GM12878 (cell line): Measurements from ENCODE around the gene WDFY4. TPM values are rescaled to one million over a fixed set of nuclear protein-coding genes. Genes with fewer than 3 reads are reported as not detected.

ENCODE experiments used
- ATAC-seq: fragments of 200-7000 bp; cut with Tn5 transposase; 3 replicates; pipeline ENCODE4 v1.9.1; 2020; ENCODE audit warnings: mild to moderate bottlenecking, moderate library complexity
- BruUV-seq: library from RNA; stranded (reverse); fragments of 400-500 nt; replicated peaks from 2 replicates; lab custom pipeline; 2021; lab: Mats Ljungman, UMichigan
- CTCF ChIA-PET: fragments of 300-600 bp; sonication (Branson Sonifier 250); formaldehyde crosslinking; extraction: SDS; loops from one replicate; lab custom pipeline; 2021; ENCODE audit warnings: inconsistent platforms; lab: Yijun Ruan, JAX
- POLR2A ChIA-PET: fragments of 350-600 bp; formaldehyde crosslinking; extraction: SDS; loops from one replicate; lab custom pipeline; 2021; ENCODE audit warnings: inconsistent platforms; lab: Charles Lee
- RAD21 ChIA-PET: fragments of 300-600 bp; sonication (Branson Sonifier 250); formaldehyde crosslinking; loops from one replicate; lab custom pipeline; 2023; ENCODE audit warnings: antibody characterized with exemption; ENCODE audit not compliant: unreplicated experiment; lab: Charles Lee
- SMC1A ChIA-PET: fragments of 300-600 bp; sonication (Branson Sonifier 250); formaldehyde crosslinking; loops from one replicate; lab custom pipeline; 2023; ENCODE audit not compliant: unreplicated experiment, uncharacterized antibody; lab: Charles Lee
- DNase-seq: peaks from one replicate; pipeline ENCODE4 v3.0.0-alpha.2; 2011; ENCODE audit warnings: low read depth, low spot score
- FAIRE-seq: peaks from 3 replicates; lab custom pipeline; 2011; peaks lifted over from hg19 to GRCh38; lab: Jason Lieb, UNC
- H2AFZ ChIP-seq: 2 replicates; pipeline ENCODE4 v1.6.0; 2011; ENCODE audit warnings: low read depth, low read length, control low read depth; ENCODE audit not compliant: control insufficient read depth
- H3K27ac ChIP-seq: 2 replicates; pipeline ENCODE4 v1.5.1; 2011; ENCODE audit warnings: control low read depth; ENCODE audit not compliant: control insufficient read depth, insufficient read depth
- H3K27me3 ChIP-seq, 2 experiments: replicated peaks in 1 of 2; 2 replicates each; pipeline versions ENCODE4 v1.6.0 to v1.6.1; 2011; ENCODE audit warnings: low read length in 1 of 2; ENCODE audit not compliant: control insufficient read depth in 2 of 2, insufficient read depth in 2 of 2
- H3K36me3 ChIP-seq, 2 experiments: 2 replicates each; pipeline ENCODE4 v1.5.1; 2011; ENCODE audit warnings: low read length in 1 of 2; ENCODE audit not compliant: control insufficient read depth in 2 of 2, insufficient read depth in 2 of 2
- H3K4me1 ChIP-seq: 2 replicates; pipeline ENCODE4 v1.6.1; 2011; ENCODE audit warnings: mild to moderate bottlenecking, low read length, moderate library complexity, mixed read lengths; ENCODE audit not compliant: control insufficient read depth, insufficient read depth
- H3K4me2 ChIP-seq: 2 replicates; pipeline ENCODE4 v1.6.0; 2011; ENCODE audit warnings: control low read depth; ENCODE audit not compliant: control insufficient read depth, insufficient read depth
- H3K4me3 ChIP-seq: fragments of 200-600 bp; sonication (generic); 2 replicates; pipeline ENCODE4 v1.5.1; 2016
- H3K79me2 ChIP-seq: 2 replicates; pipeline ENCODE4 v1.6.0; 2011; ENCODE audit warnings: low read length; ENCODE audit not compliant: control insufficient read depth, insufficient read depth
- H3K9ac ChIP-seq: 2 replicates; pipeline ENCODE4 v1.8.0; 2011; ENCODE audit warnings: low read length, control low read depth, mixed read lengths; ENCODE audit not compliant: control insufficient read depth, insufficient read depth
- H3K9me3 ChIP-seq: replicated peaks from 3 replicates; pipeline ENCODE4 v1.5.1; 2011; ENCODE audit warnings: mild to moderate bottlenecking, low read length; ENCODE audit not compliant: control insufficient read depth, insufficient read depth
- H4K20me1 ChIP-seq: 2 replicates; pipeline ENCODE4 v1.6.0; 2011; ENCODE audit not compliant: control insufficient read depth, insufficient read depth
- CREM ChIP-seq: IDR thresholded peaks from 2 replicates; pipeline ENCODE4 v1.6.1; 2014; ENCODE audit warnings: antibody characterized with exemption, low read depth
- EED ChIP-seq: sonication (generic); IDR thresholded peaks from 2 replicates; pipeline ENCODE4 v1.6.1; 2016; ENCODE audit warnings: antibody characterized with exemption, low read depth
- EP300 ChIP-seq, 2 experiments: fragments of 150-350 bp in 1 of 2; IDR thresholded peaks; 2 replicates each; pipeline ENCODE4 v1.6.1; 2011 to 2012; ENCODE audit warnings: low read depth in 2 of 2, low read length in 2 of 2, borderline replicate concordance in 1 of 2, improper control_type of control experiment in 1 of 2, inconsistent platforms in 1 of 2; ENCODE audit not compliant: control insufficient read depth in 1 of 2
- FOXM1 ChIP-seq: IDR thresholded peaks from 2 replicates; pipeline ENCODE4 v1.6.1; 2012; ENCODE audit warnings: low read depth, mild to moderate bottlenecking, inconsistent platforms, low read length, moderate library complexity
- GATAD2B ChIP-seq: fragments of 450-650 bp; conservative IDR thresholded peaks from 2 replicates; pipeline ENCODE4 v1.6.1; 2017; ENCODE audit warnings: low read depth, mild to moderate bottlenecking, moderate library complexity
- IKZF2 ChIP-seq, 2 experiments: fragments of 450-650 bp; IDR thresholded peaks; 2 replicates each; pipeline ENCODE4 v1.6.1; 2017; ENCODE audit warnings: mild to moderate bottlenecking in 2 of 2, moderate library complexity in 2 of 2
- IRF4 ChIP-seq: IDR thresholded peaks from 2 replicates; pipeline ENCODE4 v1.6.1; 2011; ENCODE audit warnings: low read depth, low read length
- MEF2A ChIP-seq: IDR thresholded peaks from 2 replicates; pipeline ENCODE4 v1.6.1; 2011; ENCODE audit warnings: low read depth, mild to moderate bottlenecking, low read length, moderate library complexity; ENCODE audit not compliant: insufficient read depth
- MEF2B ChIP-seq: fragments of 450-650 bp; IDR thresholded peaks from 2 replicates; pipeline ENCODE4 v1.6.1; 2018; ENCODE audit warnings: mild to moderate bottlenecking, moderate library complexity; ENCODE audit not compliant: partially characterized antibody, poor library complexity, severe bottlenecking
- MTA2 ChIP-seq: fragments of 450-650 bp; IDR thresholded peaks from 2 replicates; pipeline ENCODE4 v1.6.1; 2016; ENCODE audit warnings: low read depth, mild to moderate bottlenecking, moderate library complexity
- NFYA ChIP-seq: IDR thresholded peaks from 2 replicates; pipeline ENCODE4 v1.6.1; 2011; ENCODE audit warnings: low read depth, mild to moderate bottlenecking, low read length, improper control_type of control experiment, borderline replicate concordance
- NR2C1 ChIP-seq: fragments of 450-650 bp; IDR thresholded peaks from 2 replicates; pipeline ENCODE4 v1.6.1; 2017; ENCODE audit warnings: antibody characterized with exemption, mild to moderate bottlenecking, moderate library complexity
- RBBP5 ChIP-seq: fragments of 200-600 bp; sonication (generic); conservative IDR thresholded peaks from 2 replicates; pipeline ENCODE4 v1.6.1; 2016
- RUNX3 ChIP-seq: IDR thresholded peaks from 2 replicates; pipeline ENCODE4 v1.6.1; 2012; ENCODE audit warnings: low read length, inconsistent platforms
- SPI1 ChIP-seq: IDR thresholded peaks from 2 replicates; pipeline ENCODE4 v1.6.1; 2011; ENCODE audit warnings: low read depth, mild to moderate bottlenecking, low read length, moderate library complexity, borderline replicate concordance; ENCODE audit not compliant: insufficient read depth
- SUPT20H ChIP-seq: IDR thresholded peaks from 2 replicates; pipeline ENCODE4 v1.6.1; 2011; ENCODE audit warnings: low read depth, mild to moderate bottlenecking, low read length, moderate library complexity, borderline replicate concordance; ENCODE audit not compliant: control insufficient read depth
- SUZ12 ChIP-seq: fragments of 200-600 bp; sonication (generic); IDR thresholded peaks from one replicate; pipeline ENCODE4 v1.6.1; 2018; ENCODE audit warnings: antibody characterized with exemption, mild to moderate bottlenecking; ENCODE audit not compliant: unreplicated experiment
- ZZZ3 ChIP-seq: IDR thresholded peaks from 2 replicates; pipeline ENCODE4 v1.6.1; 2011; ENCODE audit warnings: low read depth; ENCODE audit not compliant: control insufficient read depth, insufficient read length
- WGBS: methylation state at CpG from one replicate; pipeline ENCODE4 v1.1.6; 2016; ENCODE audit warnings: low lambda C conversion rate; ENCODE audit not compliant: insufficient replicate concordance, insufficient coverage; ENCODE audit errors: missing lambda C conversion rate; 5-methylcytosine and 5-hydroxymethylcytosine counted together
- in situ Hi-C: fragments of 300-500 bp; cut with MboI; formaldehyde crosslinking; loops from 9 replicates; pipeline ENCODE4 v1.14.3; 2018; ENCODE audit warnings: mixed read lengths
- intact Hi-C: fragments of 100-400 bp; cut with micrococcal nuclease; formaldehyde crosslinking; loops from one replicate; pipeline ENCODE4 v1.14.2; 2022; ENCODE audit not compliant: unreplicated experiment
- polyA plus RNA-seq, 11 experiments: library from polyadenylated mRNA; depleted of rRNA in 4 of 11; unstranded in 6 of 11; stranded (reverse) in 5 of 11; fragments of >200 nt; fragmentation: Nextera tagmentation in 4 of 11; fragmentation: Illumina TruSeq in 1 of 11; extraction: Ambion mirVana in 4 of 11; extraction: Trizol in 1 of 11; gene quantifications; 1 replicate in 1 of 11; 2 replicates in 10 of 11; pipeline versions ENCODE4 v1.2.1 to v1.2.3, GENCODE V29; 2011 to 2016; ENCODE audit warnings: inconsistent platforms in 2 of 11, missing spikeins in 2 of 11, low read depth in 1 of 11
- total RNA-seq, 4 experiments: library from RNA; depleted of rRNA in 3 of 4; stranded (reverse); fragments of >200 nt in 3 of 4; fragmentation: Illumina TruSeq in 1 of 4; extraction: Trizol in 1 of 4; gene quantifications; 2 replicates each; pipeline versions ENCODE4 v1.2.1 to v1.2.3, GENCODE V29; 2013 to 2021
- TF ChIP-seq, protein P1 (sequence below): fragments of 450-650 bp; formaldehyde crosslinking; IDR thresholded peaks from 2 replicates; pipeline ENCODE4 v1.4.0; 2020; ENCODE audit warnings: mild to moderate bottlenecking, moderate library complexity

WDFY4 gene
- total and polyA plus RNA-seq, 10 of the 15 experiments (the other 5 are each of a cell fraction or from before 2014, with no cell fraction given), result 13.5 to 132 (median 47.3) TPM

DNA sequence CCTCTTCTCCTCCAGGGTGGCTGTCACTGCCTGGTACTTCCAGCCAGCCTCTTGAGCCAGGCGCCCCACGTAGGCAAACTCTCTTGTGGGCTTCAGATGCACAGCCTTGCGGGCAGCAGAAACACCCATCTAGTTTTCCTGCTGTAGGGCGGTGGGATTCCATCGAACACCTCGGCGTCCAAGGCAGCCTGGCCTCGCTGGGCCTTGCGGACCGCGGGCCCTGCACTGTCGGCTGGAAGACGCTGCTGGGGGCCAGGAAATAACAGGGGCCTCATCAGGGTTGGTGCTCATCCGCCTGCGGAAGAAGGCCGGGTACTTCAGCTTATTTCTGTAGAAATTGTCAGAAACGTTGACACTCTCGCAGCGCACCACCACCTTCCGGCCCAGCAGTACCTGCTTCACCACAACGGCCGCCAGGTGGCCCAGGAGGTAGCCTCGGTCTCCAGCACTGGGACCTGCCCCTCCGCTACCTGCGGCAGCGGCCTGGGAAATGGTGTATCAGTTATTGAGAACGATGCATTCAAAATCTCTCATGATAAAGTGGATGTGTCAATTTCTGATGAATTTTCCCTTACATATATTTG lies 61.1 kb downstream of the WDFY4 start (continued):
- TF ChIP-seq, protein P1, sequence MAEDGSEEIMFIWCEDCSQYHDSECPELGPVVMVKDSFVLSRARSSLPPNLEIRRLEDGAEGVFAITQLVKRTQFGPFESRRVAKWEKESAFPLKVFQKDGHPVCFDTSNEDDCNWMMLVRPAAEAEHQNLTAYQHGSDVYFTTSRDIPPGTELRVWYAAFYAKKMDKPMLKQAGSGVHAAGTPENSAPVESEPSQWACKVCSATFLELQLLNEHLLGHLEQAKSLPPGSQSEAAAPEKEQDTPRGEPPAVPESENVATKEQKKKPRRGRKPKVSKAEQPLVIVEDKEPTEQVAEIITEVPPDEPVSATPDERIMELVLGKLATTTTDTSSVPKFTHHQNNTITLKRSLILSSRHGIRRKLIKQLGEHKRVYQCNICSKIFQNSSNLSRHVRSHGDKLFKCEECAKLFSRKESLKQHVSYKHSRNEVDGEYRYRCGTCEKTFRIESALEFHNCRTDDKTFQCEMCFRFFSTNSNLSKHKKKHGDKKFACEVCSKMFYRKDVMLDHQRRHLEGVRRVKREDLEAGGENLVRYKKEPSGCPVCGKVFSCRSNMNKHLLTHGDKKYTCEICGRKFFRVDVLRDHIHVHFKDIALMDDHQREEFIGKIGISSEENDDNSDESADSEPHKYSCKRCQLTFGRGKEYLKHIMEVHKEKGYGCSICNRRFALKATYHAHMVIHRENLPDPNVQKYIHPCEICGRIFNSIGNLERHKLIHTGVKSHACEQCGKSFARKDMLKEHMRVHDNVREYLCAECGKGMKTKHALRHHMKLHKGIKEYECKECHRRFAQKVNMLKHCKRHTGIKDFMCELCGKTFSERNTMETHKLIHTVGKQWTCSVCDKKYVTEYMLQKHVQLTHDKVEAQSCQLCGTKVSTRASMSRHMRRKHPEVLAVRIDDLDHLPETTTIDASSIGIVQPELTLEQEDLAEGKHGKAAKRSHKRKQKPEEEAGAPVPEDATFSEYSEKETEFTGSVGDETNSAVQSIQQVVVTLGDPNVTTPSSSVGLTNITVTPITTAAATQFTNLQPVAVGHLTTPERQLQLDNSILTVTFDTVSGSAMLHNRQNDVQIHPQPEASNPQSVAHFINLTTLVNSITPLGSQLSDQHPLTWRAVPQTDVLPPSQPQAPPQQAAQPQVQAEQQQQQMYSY (CRISPR knock-in tag), result no peak
- TF ChIP-seq CREM, result no peak

- Histone ChIP-seq H3K4me1 (peaks cover 22% of the 10 kb centered on the region), H3K9ac (no peak overlapping the region), H3K4me3 (no peak overlapping the region), H3K4me2 (peak overlapping the region; percentile 4; the same call in 1 of the 2 replicates), H4K20me1 (no peaks in the 10 kb centered on the region), H3K27ac (peak overlapping the region; percentile 55), H3K79me2 (peaks cover 12% of the 10 kb centered on the region), H3K27me3 (no peaks in the 10 kb centered on the region), H3K9me3 (no peaks in the 10 kb centered on the region; the same call in none of the 3 replicates), H3K36me3 (peaks cover 17 to 52% of the 10 kb centered on the region in 2 experiments), H2AFZ (no peak overlapping the region)
- SMC1A ChIA-PET, result interaction anchor here (1.0 kb wide), 1 partner anchor 14 kb away, joined by 4 read pairs; no protein-coding TSS in a partner anchor
- FAIRE-seq (no peak), ATAC-seq (peak; percentile 51), DNase-seq (no peak)
- in situ Hi-C loops, result loop anchor here (25.0 kb wide), 1 partner anchor 764 kb away; no protein-coding TSS in a partner anchor
- RAD21 ChIA-PET, result interaction anchor here (0.7 kb wide), 1 partner anchor 8 kb away, joined by 3 read pairs; no protein-coding TSS in a partner anchor
- 64% methylated on average over 4 of the region's 4 CpGs for WGBS
- POLR2A ChIA-PET, result interaction anchor here (0.5 kb wide), 1 partner anchor 14 kb away, joined by 3 read pairs; no protein-coding TSS in a partner anchor
- CTCF ChIA-PET, result interaction anchor here (1.3 kb wide), 1 partner anchor 90 kb away, joined by 3 read pairs; no protein-coding TSS in a partner anchor
- intact Hi-C loops, result no loop called here
- TSS peak; percentile 4 for BruUV-seq
- no peak for TF ChIP-seq SUPT20H
- TF ChIP-seq IKZF2 (IDR thresholded peaks at IDR 0.05), result peak; percentile 72 to 78
- TF ChIP-seq NR2C1, result peak; percentile 49
- TF ChIP-seq MTA2, result 0 out of 2 replicates have a peak, but pooled peaks have one; percentile 24
- TF ChIP-seq SUZ12, result no peak
- TF ChIP-seq MEF2B, result peak; percentile 66
- peak; percentile 27; the same call in 1 of the 2 replicates for TF ChIP-seq FOXM1
- TF ChIP-seq GATAD2B, result 0 out of 2 replicates have a peak, but pooled peaks have one; percentile 39
- TF ChIP-seq RUNX3, result peak; percentile 76
- TF ChIP-seq EED, result peak; percentile 85
- peak; percentile 91 for TF ChIP-seq SPI1
- TF ChIP-seq IRF4, result peak; percentile 65
- no peak for TF ChIP-seq RBBP5
- TF ChIP-seq NFYA, result no peak
- no peak for TF ChIP-seq ZZZ3
- peak; percentile 76; the same call in 1 of the 2 replicates for TF ChIP-seq MEF2A
- 0 out of 4 replicates have a peak, but pooled peaks of 1 of the 2 experiments have one; percentile 7 for TF ChIP-seq EP300 (IDR thresholded peaks at IDR 0.05; ENCODE audit: borderline replicate concordance in 1 of 2, control insufficient read depth in 1 of 2, low read depth in 2 of 2, low read length in 2 of 2)
Observed at GRCh38 chr10:48748573-48748972, 63.9 kb downstream of the WDFY4 start.
